GM12878 (cell line): ENCODE results near the gene C3orf20. TPM values are rescaled to one million over a fixed set of nuclear protein-coding genes. Genes with fewer than 3 reads are reported as not detected.

ENCODE experiments used
- ATAC-seq: fragments of 200-7000 bp; cut with Tn5 transposase; 3 replicates; pipeline ENCODE4 v1.9.1; 2020; ENCODE audit warnings: mild to moderate bottlenecking, moderate library complexity
- BruUV-seq: library from RNA; stranded (reverse); fragments of 400-500 nt; replicated peaks from 2 replicates; lab custom pipeline; 2021; lab: Mats Ljungman, UMichigan
- CTCF ChIA-PET: fragments of 300-600 bp; sonication (Branson Sonifier 250); formaldehyde crosslinking; extraction: SDS; loops from one replicate; lab custom pipeline; 2021; ENCODE audit warnings: inconsistent platforms; lab: Yijun Ruan, JAX
- POLR2A ChIA-PET: fragments of 350-600 bp; formaldehyde crosslinking; extraction: SDS; loops from one replicate; lab custom pipeline; 2021; ENCODE audit warnings: inconsistent platforms; lab: Charles Lee
- RAD21 ChIA-PET: fragments of 300-600 bp; sonication (Branson Sonifier 250); formaldehyde crosslinking; loops from one replicate; lab custom pipeline; 2023; ENCODE audit warnings: antibody characterized with exemption; ENCODE audit not compliant: unreplicated experiment; lab: Charles Lee
- SMC1A ChIA-PET: fragments of 300-600 bp; sonication (Branson Sonifier 250); formaldehyde crosslinking; loops from one replicate; lab custom pipeline; 2023; ENCODE audit not compliant: unreplicated experiment, uncharacterized antibody; lab: Charles Lee
- DNase-seq: peaks from one replicate; pipeline ENCODE4 v3.0.0-alpha.2; 2011; ENCODE audit warnings: low read depth, low spot score
- FAIRE-seq: peaks from 3 replicates; lab custom pipeline; 2011; peaks lifted over from hg19 to GRCh38; lab: Jason Lieb, UNC
- H2AFZ ChIP-seq: 2 replicates; pipeline ENCODE4 v1.6.0; 2011; ENCODE audit warnings: low read depth, low read length, control low read depth; ENCODE audit not compliant: control insufficient read depth
- H3K27ac ChIP-seq: 2 replicates; pipeline ENCODE4 v1.5.1; 2011; ENCODE audit warnings: control low read depth; ENCODE audit not compliant: control insufficient read depth, insufficient read depth
- H3K27me3 ChIP-seq, 2 experiments: replicated peaks in 1 of 2; 2 replicates each; pipeline versions ENCODE4 v1.6.0 to v1.6.1; 2011; ENCODE audit warnings: low read length in 1 of 2; ENCODE audit not compliant: control insufficient read depth in 2 of 2, insufficient read depth in 2 of 2
- H3K36me3 ChIP-seq, 2 experiments: 2 replicates each; pipeline ENCODE4 v1.5.1; 2011; ENCODE audit warnings: low read length in 1 of 2; ENCODE audit not compliant: control insufficient read depth in 2 of 2, insufficient read depth in 2 of 2
- H3K4me1 ChIP-seq: 2 replicates; pipeline ENCODE4 v1.6.1; 2011; ENCODE audit warnings: mild to moderate bottlenecking, low read length, moderate library complexity, mixed read lengths; ENCODE audit not compliant: control insufficient read depth, insufficient read depth
- H3K4me2 ChIP-seq: 2 replicates; pipeline ENCODE4 v1.6.0; 2011; ENCODE audit warnings: control low read depth; ENCODE audit not compliant: control insufficient read depth, insufficient read depth
- H3K4me3 ChIP-seq: fragments of 200-600 bp; sonication (generic); 2 replicates; pipeline ENCODE4 v1.5.1; 2016
- H3K79me2 ChIP-seq: 2 replicates; pipeline ENCODE4 v1.6.0; 2011; ENCODE audit warnings: low read length; ENCODE audit not compliant: control insufficient read depth, insufficient read depth
- H3K9ac ChIP-seq: 2 replicates; pipeline ENCODE4 v1.8.0; 2011; ENCODE audit warnings: low read length, control low read depth, mixed read lengths; ENCODE audit not compliant: control insufficient read depth, insufficient read depth
- H3K9me3 ChIP-seq: replicated peaks from 3 replicates; pipeline ENCODE4 v1.5.1; 2011; ENCODE audit warnings: mild to moderate bottlenecking, low read length; ENCODE audit not compliant: control insufficient read depth, insufficient read depth
- H4K20me1 ChIP-seq: 2 replicates; pipeline ENCODE4 v1.6.0; 2011; ENCODE audit not compliant: control insufficient read depth, insufficient read depth
- ASH2L ChIP-seq: fragments of 300-600, 200-600 bp; sonication (generic); IDR thresholded peaks from 2 replicates; pipeline ENCODE4 v1.6.1; 2017; ENCODE audit warnings: low read depth, mild to moderate bottlenecking, borderline replicate concordance
- E4F1 ChIP-seq: fragments of 450-650 bp; IDR thresholded peaks from 2 replicates; pipeline ENCODE4 v1.6.1; 2018; ENCODE audit warnings: borderline replicate concordance, mild to moderate bottlenecking; ENCODE audit not compliant: partially characterized antibody
- HSF1 ChIP-seq: fragments of 150-350 bp; IDR thresholded peaks from 2 replicates; pipeline ENCODE4 v1.6.1; 2014; ENCODE audit warnings: mild to moderate bottlenecking, low read depth, low read length
- IRF5 ChIP-seq: fragments of 450-650 bp; IDR thresholded peaks from 2 replicates; pipeline ENCODE4 v1.6.1; 2017; ENCODE audit warnings: borderline replicate concordance
- JUND ChIP-seq: IDR thresholded peaks from 2 replicates; pipeline ENCODE4 v1.6.1; 2012; ENCODE audit warnings: low read depth, mild to moderate bottlenecking, low read length, improper control_type of control experiment, moderate library complexity
- KDM1A ChIP-seq: fragments of 200-600 bp; sonication (generic); IDR thresholded peaks from 2 replicates; pipeline ENCODE4 v1.6.1; 2016; ENCODE audit warnings: borderline replicate concordance
- MYB ChIP-seq: fragments of 150-350 bp; IDR thresholded peaks from 2 replicates; pipeline ENCODE4 v1.6.1; 2014; ENCODE audit warnings: mild to moderate bottlenecking, low read depth, low read length, borderline replicate concordance
- SIX5 ChIP-seq: IDR thresholded peaks from 2 replicates; pipeline ENCODE4 v1.6.1; 2011; ENCODE audit warnings: mild to moderate bottlenecking, low read depth, low read length, moderate library complexity; ENCODE audit not compliant: severe bottlenecking
- TCF12 ChIP-seq: IDR thresholded peaks from 2 replicates; pipeline ENCODE4 v1.6.1; 2011; ENCODE audit warnings: low read depth, mild to moderate bottlenecking, low read length
- TCF3 ChIP-seq: IDR thresholded peaks from 2 replicates; pipeline ENCODE4 v1.6.1; 2012; ENCODE audit warnings: low read depth, mild to moderate bottlenecking, low read length, borderline replicate concordance; ENCODE audit not compliant: insufficient read depth
- ZNF207 ChIP-seq: fragments of 450-650 bp; IDR thresholded peaks from 2 replicates; pipeline ENCODE4 v1.6.1; 2014; ENCODE audit warnings: antibody characterized with exemption, mild to moderate bottlenecking, borderline replicate concordance
- ZNF217 ChIP-seq: fragments of 450-650 bp; IDR thresholded peaks from 2 replicates; pipeline ENCODE4 v1.6.1; 2017; ENCODE audit warnings: antibody characterized with exemption, mild to moderate bottlenecking
- ZNF24 ChIP-seq: fragments of 450-650 bp; IDR thresholded peaks from 2 replicates; pipeline ENCODE4 v1.6.1; 2017; ENCODE audit warnings: antibody characterized with exemption, mild to moderate bottlenecking
- ZNF592 ChIP-seq: fragments of 450-650 bp; IDR thresholded peaks from 2 replicates; pipeline ENCODE4 v1.6.1; 2017; ENCODE audit warnings: mild to moderate bottlenecking, moderate library complexity
- WGBS: methylation state at CpG from one replicate; pipeline ENCODE4 v1.1.6; 2016; ENCODE audit warnings: low lambda C conversion rate; ENCODE audit not compliant: insufficient replicate concordance, insufficient coverage; ENCODE audit errors: missing lambda C conversion rate; 5-methylcytosine and 5-hydroxymethylcytosine counted together
- in situ Hi-C: fragments of 300-500 bp; cut with MboI; formaldehyde crosslinking; loops from 9 replicates; pipeline ENCODE4 v1.14.3; 2018; ENCODE audit warnings: mixed read lengths
- intact Hi-C: fragments of 100-400 bp; cut with micrococcal nuclease; formaldehyde crosslinking; loops from one replicate; pipeline ENCODE4 v1.14.2; 2022; ENCODE audit not compliant: unreplicated experiment
- polyA plus RNA-seq, 11 experiments: library from polyadenylated mRNA; depleted of rRNA in 4 of 11; unstranded in 6 of 11; stranded (reverse) in 5 of 11; fragments of >200 nt; fragmentation: Nextera tagmentation in 4 of 11; fragmentation: Illumina TruSeq in 1 of 11; extraction: Ambion mirVana in 4 of 11; extraction: Trizol in 1 of 11; gene quantifications; 1 replicate in 1 of 11; 2 replicates in 10 of 11; pipeline versions ENCODE4 v1.2.1 to v1.2.3, GENCODE V29; 2011 to 2016; ENCODE audit warnings: inconsistent platforms in 2 of 11, missing spikeins in 2 of 11, low read depth in 1 of 11
- total RNA-seq, 4 experiments: library from RNA; depleted of rRNA in 3 of 4; stranded (reverse); fragments of >200 nt in 3 of 4; fragmentation: Illumina TruSeq in 1 of 4; extraction: Trizol in 1 of 4; gene quantifications; 2 replicates each; pipeline versions ENCODE4 v1.2.1 to v1.2.3, GENCODE V29; 2013 to 2021

The C3orf20 gene
- total and polyA plus RNA-seq, 10 of the 15 experiments (the other 5 are each of a cell fraction or from before 2014, with no cell fraction given): 0.05 to 2.9 (median 1.0) TPM

GRCh38 chr3:14725013-14725412 lies 50.1 kb downstream of the C3orf20 start:
- H3K9me3 ChIP-seq: no peaks in the 10 kb centered on the region
- DNase-seq (no peak), ATAC-seq (no peak), FAIRE-seq (no peak)
- H3K27ac ChIP-seq: no peak overlapping the region
- POLR2A ChIA-PET: no interaction called here
- SMC1A ChIA-PET: interaction anchor here (0.9 to 1.8 kb wide), 4 partner anchors 16 to 62 kb away, joined by 3 to 7 read pairs (median 4); no protein-coding TSS in a partner anchor
- no peak overlapping the region for H3K9ac ChIP-seq
- H3K27me3 ChIP-seq: no peaks in the 10 kb centered on the region
- H2AFZ ChIP-seq: no peak overlapping the region
- in situ Hi-C loops (no loop called here), intact Hi-C loops (no loop called here)
- H3K36me3 ChIP-seq: no peaks in the 10 kb centered on the region; a peak in 1 of 4 replicates
- CTCF ChIA-PET: interaction anchor here (1.0 to 1.8 kb wide), 3 partner anchors 12 to 55 kb away, joined by 3 to 5 read pairs (median 3); no protein-coding TSS in a partner anchor
- RAD21 ChIA-PET: interaction anchor here (1.1 kb wide), 1 partner anchor 51 kb away, joined by 3 read pairs; no protein-coding TSS in a partner anchor
- H4K20me1 ChIP-seq: no peaks in the 10 kb centered on the region
- WGBS: 69% methylated on average over 5 of the region's 5 CpGs
- BruUV-seq: no TSS peak
- peaks cover 13% of the 10 kb centered on the region for H3K4me1 ChIP-seq
- TF ChIP-seq MYB: no peak
- no peak for TF ChIP-seq HSF1
- no peak for TF ChIP-seq ZNF217
- no peak for TF ChIP-seq KDM1A
- TF ChIP-seq IRF5: no peak
- no peak for TF ChIP-seq ASH2L
- TF ChIP-seq ZNF24: no peak
- TF ChIP-seq JUND: no peak
- no peak for TF ChIP-seq E4F1
- TF ChIP-seq ZNF207: no peak
- TF ChIP-seq SIX5: no peak
- no peak for TF ChIP-seq ZNF592
- no peak for TF ChIP-seq TCF3
- no peak for TF ChIP-seq TCF12
- no peak overlapping the region for H3K4me3 ChIP-seq
- H3K79me2 ChIP-seq: no peaks in the 10 kb centered on the region
- H3K4me2 ChIP-seq: no peak overlapping the region
